IMR-90 (cell line): Measurements from ENCODE around the gene UBL5. TPM values are rescaled to one million over a fixed set of nuclear protein-coding genes. Genes with fewer than 3 reads are reported as not detected.

ENCODE experiments used
- ATAC-seq: fragments of 200-7000 bp; cut with Tn5 transposase; 2 replicates; pipeline ENCODE4 v1.9.1; 2020; ENCODE audit warnings: low read depth, mild to moderate bottlenecking, moderate library complexity
- BruUV-seq: library from RNA; stranded (reverse); fragments of 400-500 nt; replicated peaks from 2 replicates; lab custom pipeline; 2021; lab: Mats Ljungman, UMichigan
- CTCF ChIA-PET: fragments of 300-600 bp; formaldehyde crosslinking; extraction: SDS; loops from one replicate; lab custom pipeline; 2021; ENCODE audit warnings: antibody characterized with exemption; lab: Yijun Ruan, JAX
- POLR2A ChIA-PET: fragments of 300-600 bp; sonication (Branson Sonifier 250); formaldehyde crosslinking; loops from one replicate; lab custom pipeline; 2022; ENCODE audit warnings: antibody characterized with exemption; ENCODE audit not compliant: unreplicated experiment; lab: Charles Lee
- DNase-seq: peaks from one replicate; pipeline ENCODE4 v3.0.0; 2013
- H2AFZ ChIP-seq: replicated peaks from 2 replicates; pipeline ENCODE3; 2013; ENCODE audit warnings: low read length, mild to moderate bottlenecking; ENCODE audit not compliant: poor library complexity
- H2AK5ac ChIP-seq: 2 replicates; pipeline ENCODE4 v1.6.1; 2013; ENCODE audit warnings: low read depth, low read length, inconsistent platforms
- H2AK9ac ChIP-seq: replicated peaks from 2 replicates; pipeline ENCODE3; 2013; ENCODE audit warnings: mild to moderate bottlenecking, low read depth, low read length, moderate library complexity; ENCODE audit not compliant: poor library complexity
- H2BK120ac ChIP-seq: 2 replicates; pipeline ENCODE4 v1.6.1; 2013; ENCODE audit warnings: low read depth, low read length, inconsistent platforms
- H2BK15ac ChIP-seq: 3 replicates; pipeline ENCODE4 v1.6.1; 2013; ENCODE audit warnings: low read depth, low read length, inconsistent platforms
- H2BK20ac ChIP-seq: 2 replicates; pipeline ENCODE4 v1.6.1; 2013; ENCODE audit warnings: low read depth, mild to moderate bottlenecking, inconsistent platforms, low read length, moderate library complexity
- H2BK5ac ChIP-seq: 2 replicates; pipeline ENCODE4 v1.6.1; 2013; ENCODE audit warnings: mild to moderate bottlenecking, low read depth, low read length, inconsistent platforms; ENCODE audit not compliant: poor library complexity, severe bottlenecking
- H3K14ac ChIP-seq: replicated peaks from 2 replicates; pipeline ENCODE4 v1.6.1; 2013; ENCODE audit warnings: low read depth, low read length, inconsistent platforms
- H3K18ac ChIP-seq: 2 replicates; pipeline ENCODE4 v1.6.1; 2013; ENCODE audit warnings: low read depth, low read length, control low read depth
- H3K23ac ChIP-seq: 2 replicates; pipeline ENCODE4 v1.6.1; 2013; ENCODE audit warnings: low read depth, low read length, inconsistent platforms
- H3K27ac ChIP-seq: 2 replicates; pipeline ENCODE4 v1.5.1; 2013; ENCODE audit warnings: mild to moderate bottlenecking, control low read depth, low read length; ENCODE audit not compliant: insufficient read depth
- H3K27me3 ChIP-seq: 2 replicates; pipeline ENCODE4 v1.6.1; 2013; ENCODE audit warnings: low read length; ENCODE audit not compliant: control insufficient read depth, insufficient read depth
- H3K36me3 ChIP-seq: 2 replicates; pipeline ENCODE4 v1.6.1; 2013; ENCODE audit warnings: low read length, mixed read lengths; ENCODE audit not compliant: control insufficient read depth, insufficient read depth
- H3K4ac ChIP-seq: 2 replicates; pipeline ENCODE4 v1.6.1; 2013; ENCODE audit warnings: low read depth, low read length, inconsistent platforms
- H3K4me1 ChIP-seq: 2 replicates; pipeline ENCODE4 v1.6.1; 2013; ENCODE audit warnings: low read length, mixed read lengths; ENCODE audit not compliant: control insufficient read depth, insufficient read depth
- H3K4me2 ChIP-seq: 2 replicates; pipeline ENCODE4 v1.6.1; 2013; ENCODE audit warnings: low read depth, mild to moderate bottlenecking, control low read depth, low read length, moderate library complexity
- H3K4me3 ChIP-seq: 2 replicates; pipeline ENCODE4 v1.5.1; 2013; ENCODE audit warnings: low read depth, mild to moderate bottlenecking, control low read depth, low read length, moderate library complexity; ENCODE audit not compliant: insufficient read depth
- H3K56ac ChIP-seq: 2 replicates; pipeline ENCODE4 v1.6.1; 2013; ENCODE audit warnings: low read length, inconsistent platforms; ENCODE audit not compliant: insufficient read depth; ENCODE audit errors: extremely low read depth
- H3K79me1 ChIP-seq, 2 experiments: 2 replicates each; pipeline ENCODE4 v1.6.1; 2013; ENCODE audit warnings: low read length in 2 of 2, inconsistent platforms in 1 of 2, low read depth in 1 of 2
- H3K9ac ChIP-seq: 2 replicates; pipeline ENCODE4 v1.6.1; 2013; ENCODE audit warnings: low read depth, low read length, control low read depth
- H3K9me1 ChIP-seq: 2 replicates; pipeline ENCODE4 v1.6.1; 2013; ENCODE audit warnings: low read length, inconsistent platforms; ENCODE audit not compliant: insufficient read depth
- H3K9me3 ChIP-seq: 2 replicates; pipeline ENCODE4 v1.6.1; 2013; ENCODE audit warnings: low read length; ENCODE audit not compliant: control insufficient read depth, insufficient read depth
- H4K20me1 ChIP-seq: 2 replicates; pipeline ENCODE4 v1.6.1; 2013; ENCODE audit warnings: low read length, inconsistent platforms; ENCODE audit not compliant: insufficient read depth
- H4K5ac ChIP-seq: 2 replicates; pipeline ENCODE4 v1.6.1; 2013; ENCODE audit warnings: mild to moderate bottlenecking, low read depth, low read length, control low read depth
- H4K8ac ChIP-seq, 2 experiments: 2 replicates each; pipeline ENCODE4 v1.6.1; 2013; ENCODE audit warnings: low read depth in 2 of 2, low read length in 2 of 2, control low read depth in 1 of 2, inconsistent platforms in 1 of 2
- H4K91ac ChIP-seq: 2 replicates; pipeline ENCODE4 v1.6.1; 2013; ENCODE audit warnings: low read depth, low read length, inconsistent platforms; ENCODE audit not compliant: insufficient read depth
- MAZ ChIP-seq: IDR thresholded peaks from 2 replicates; pipeline ENCODE4 v1.6.1; 2012; ENCODE audit warnings: low read depth, mild to moderate bottlenecking, low read length, improper control_type of control experiment, moderate library complexity, borderline replicate concordance
- POLR2A ChIP-seq: IDR thresholded peaks from 2 replicates; pipeline ENCODE4 v1.6.1; 2012; ENCODE audit warnings: mild to moderate bottlenecking, low read depth, low read length
- RAD21 ChIP-seq: IDR thresholded peaks from 2 replicates; pipeline ENCODE4 v1.6.1; 2012; ENCODE audit warnings: low read length, improper control_type of control experiment
- RCOR1 ChIP-seq: IDR thresholded peaks from 2 replicates; pipeline ENCODE4 v1.6.1; 2012; ENCODE audit warnings: mild to moderate bottlenecking, low read length, improper control_type of control experiment; ENCODE audit not compliant: insufficient replicate concordance
- WGBS, 2 experiments: methylation state at CpG; one replicate each; pipeline versions ENCODE4 v1.1.5 to v1.1.7; 2013; ENCODE audit warnings: missing lambda C conversion rate in 2 of 2; ENCODE audit not compliant: insufficient read length in 1 of 2; ENCODE audit errors: extremely low coverage in 2 of 2; 5-methylcytosine and 5-hydroxymethylcytosine counted together
- dilution Hi-C: fragments of 300-500 bp; cut with HindIII; formaldehyde crosslinking; loops from one replicate; pipeline ENCODE4 v1.14.3; 2018; ENCODE audit warnings: low sequenced_read_pairs; ENCODE audit not compliant: unreplicated experiment
- in situ Hi-C: fragments of 300-500 bp; cut with MboI; formaldehyde crosslinking; loops from 3 replicates; pipeline ENCODE4 v1.14.3; 2019; ENCODE audit warnings: low sequenced_read_pairs, inconsistent platforms, mixed read lengths
- intact Hi-C: fragments of 100-400 bp; cut with micrococcal nuclease; formaldehyde crosslinking; loops from 2 replicates; pipeline ENCODE4 v1.10.0; 2022
- polyA plus RNA-seq, 3 experiments: library from polyadenylated mRNA; depleted of rRNA; stranded (reverse); fragments of >200 nt; gene quantifications; 2 replicates each; pipeline ENCODE4 v1.2.3, GENCODE V29; 2012; ENCODE audit warnings: low replicate concordance in 1 of 3
- total RNA-seq: library from RNA; depleted of rRNA; stranded (reverse); fragments of >200 nt; gene quantifications from 2 replicates; pipeline ENCODE4 v1.2.3, GENCODE V29; 2012
- TF ChIP-seq, protein P1 (sequence below): fragments of 150-350 bp; IDR thresholded peaks from 2 replicates; pipeline ENCODE4 v1.6.1; 2017; ENCODE audit warnings: mild to moderate bottlenecking, antibody characterized with exemption, low read length, low read depth
- TF ChIP-seq, protein P2 (sequence below): conservative IDR thresholded peaks from 2 replicates; pipeline ENCODE4 v1.5.1; 2012; ENCODE audit warnings: mild to moderate bottlenecking, low read depth, low read length, improper control_type of control experiment

Gene UBL5
- total and polyA plus RNA-seq, 2 of the 4 experiments (the other 2 are of a cell fraction): 434 to 1,091 TPM

DNA sequence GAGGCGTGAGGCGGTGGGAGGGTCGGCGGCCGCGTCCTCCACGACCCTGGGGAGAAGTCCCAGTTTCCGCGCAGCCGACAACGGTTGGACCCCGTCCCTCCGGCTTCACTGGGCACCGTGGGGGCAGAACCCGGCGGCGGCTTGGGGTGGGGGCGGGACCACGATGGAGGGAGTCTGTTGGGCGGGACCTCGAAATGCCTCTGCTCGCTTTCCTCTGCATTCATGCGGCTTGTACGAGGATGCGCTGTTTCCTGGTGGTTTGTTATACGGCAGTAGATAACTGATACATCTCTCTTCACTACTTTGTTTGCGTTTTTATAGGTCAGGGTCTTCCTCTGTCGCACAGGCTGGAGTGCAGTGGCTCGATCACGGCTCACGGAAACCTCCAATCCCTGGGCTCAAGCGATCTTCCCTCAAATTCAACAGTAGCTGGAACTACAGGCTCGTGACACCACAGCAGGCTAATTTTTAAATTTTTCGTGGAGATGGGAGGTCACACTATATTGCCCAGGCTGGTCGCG, 34.6 kb upstream of the UBL5 start:
- WGBS, 2 experiments: 0% methylated on average over 9 of the region's 36 CpGs; no CpG with 5 or more reads in 1 of the 2 experiments
- dilution Hi-C loops: loop anchor here (10.0 kb wide), 1 partner anchor 168 kb away; the partner anchor contains the start of gene ZNF561

More for the DNA sequence above, 34.6 kb upstream of the UBL5 start:
- Histone ChIP-seq H4K91ac (no peak overlapping the region), H3K27me3 (no peaks in the 10 kb centered on the region), H2BK120ac (no peak overlapping the region), H2BK15ac (no peak overlapping the region), H3K36me3 (no peaks in the 10 kb centered on the region), H2AK5ac (no peak overlapping the region), H2AK9ac (peak overlapping the region; percentile 96), H3K14ac (peak overlapping the region; percentile 64; the same call in 1 of the 2 replicates), H4K5ac (peak overlapping the region; percentile 43; the same call in 1 of the 2 replicates), H4K20me1 (no peaks in the 10 kb centered on the region), H3K9ac (peak overlapping the region; percentile 63; the same call in 1 of the 2 replicates), H2AFZ (peak overlapping the region; percentile 99), H3K23ac (no peak overlapping the region), H3K56ac (no peak overlapping the region), H3K9me3 (no peaks in the 10 kb centered on the region), H3K27ac (peak overlapping the region; percentile 54), H4K8ac (peak overlapping the region; percentile 58 to 83; a peak in 3 of 4 replicates), H2BK5ac (no peak overlapping the region), H3K9me1 (no peaks in the 10 kb centered on the region), H3K18ac (no peak overlapping the region; the same call in 1 of the 2 replicates), H3K79me1 (no peaks in the 10 kb centered on the region), H3K4ac (no peak overlapping the region; the same call in 1 of the 2 replicates), H3K4me1 (peaks cover 3% of the 10 kb centered on the region), H3K4me2 (peak overlapping the region; percentile 95), H3K4me3 (peak overlapping the region; percentile 98), H2BK20ac (no peak overlapping the region)
- in situ Hi-C loops (loop anchor here (5.0 to 10.0 kb wide), 4 partner anchors 166 to 658 kb away; partner anchors contain the start of gene ZNF559), intact Hi-C loops (loop anchor here (5.0 kb wide), 1 partner anchor 386 kb away; no protein-coding TSS in a partner anchor)
- DNase-seq (peak; percentile 32), ATAC-seq (peak; percentile 18)
- CTCF ChIA-PET: interaction anchor here (1.0 kb wide), 1 partner anchor 167 kb away, joined by 3 read pairs; no protein-coding TSS in a partner anchor
- TF ChIP-seq POLR2A (peak; percentile 3; the same call in 1 of the 2 replicates), RAD21 (no peak), MAZ (peak; percentile 18; the same call in 1 of the 2 replicates), RCOR1 (no peak)
- TF ChIP-seq, protein P1, sequence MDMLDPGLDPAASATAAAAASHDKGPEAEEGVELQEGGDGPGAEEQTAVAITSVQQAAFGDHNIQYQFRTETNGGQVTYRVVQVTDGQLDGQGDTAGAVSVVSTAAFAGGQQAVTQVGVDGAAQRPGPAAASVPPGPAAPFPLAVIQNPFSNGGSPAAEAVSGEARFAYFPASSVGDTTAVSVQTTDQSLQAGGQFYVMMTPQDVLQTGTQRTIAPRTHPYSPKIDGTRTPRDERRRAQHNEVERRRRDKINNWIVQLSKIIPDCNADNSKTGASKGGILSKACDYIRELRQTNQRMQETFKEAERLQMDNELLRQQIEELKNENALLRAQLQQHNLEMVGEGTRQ: no peak
- TF ChIP-seq, protein P2, sequence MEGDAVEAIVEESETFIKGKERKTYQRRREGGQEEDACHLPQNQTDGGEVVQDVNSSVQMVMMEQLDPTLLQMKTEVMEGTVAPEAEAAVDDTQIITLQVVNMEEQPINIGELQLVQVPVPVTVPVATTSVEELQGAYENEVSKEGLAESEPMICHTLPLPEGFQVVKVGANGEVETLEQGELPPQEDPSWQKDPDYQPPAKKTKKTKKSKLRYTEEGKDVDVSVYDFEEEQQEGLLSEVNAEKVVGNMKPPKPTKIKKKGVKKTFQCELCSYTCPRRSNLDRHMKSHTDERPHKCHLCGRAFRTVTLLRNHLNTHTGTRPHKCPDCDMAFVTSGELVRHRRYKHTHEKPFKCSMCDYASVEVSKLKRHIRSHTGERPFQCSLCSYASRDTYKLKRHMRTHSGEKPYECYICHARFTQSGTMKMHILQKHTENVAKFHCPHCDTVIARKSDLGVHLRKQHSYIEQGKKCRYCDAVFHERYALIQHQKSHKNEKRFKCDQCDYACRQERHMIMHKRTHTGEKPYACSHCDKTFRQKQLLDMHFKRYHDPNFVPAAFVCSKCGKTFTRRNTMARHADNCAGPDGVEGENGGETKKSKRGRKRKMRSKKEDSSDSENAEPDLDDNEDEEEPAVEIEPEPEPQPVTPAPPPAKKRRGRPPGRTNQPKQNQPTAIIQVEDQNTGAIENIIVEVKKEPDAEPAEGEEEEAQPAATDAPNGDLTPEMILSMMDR: no peak
- BruUV-seq: no TSS peak
- POLR2A ChIA-PET: no interaction called here
